Retina (tissue), 1 donor: Measurements from ENCODE around the gene DYNLL2.
"Not testable (repeated sequence)": the region's sequence is repeated elsewhere in the genome, so short reads cannot be mapped to it uniquely, and the experiment has no call there.

Source experiments
- DNase-seq: peaks from one replicate; pipeline ENCODE4 v3.0.0-alpha.2; 2016

Gene DYNLL2

GRCh38 chr17:58082870-58083490 lies at the start of gene DYNLL2:
DYNLL2 (plus strand) TSS chr17:58083419; CDS start chr17:58087091, 3,672 bp downstream.
- DNase-seq, result peak; percentile 92

- DNase-seq, result no peak
Observed at GRCh38 chr17:58039975-58040374, 43.2 kb upstream of the DYNLL2 start.

- no peak for DNase-seq
Observed at GRCh38 chr17:58040386-58040785, 42.8 kb upstream of the DYNLL2 start.

DNA sequence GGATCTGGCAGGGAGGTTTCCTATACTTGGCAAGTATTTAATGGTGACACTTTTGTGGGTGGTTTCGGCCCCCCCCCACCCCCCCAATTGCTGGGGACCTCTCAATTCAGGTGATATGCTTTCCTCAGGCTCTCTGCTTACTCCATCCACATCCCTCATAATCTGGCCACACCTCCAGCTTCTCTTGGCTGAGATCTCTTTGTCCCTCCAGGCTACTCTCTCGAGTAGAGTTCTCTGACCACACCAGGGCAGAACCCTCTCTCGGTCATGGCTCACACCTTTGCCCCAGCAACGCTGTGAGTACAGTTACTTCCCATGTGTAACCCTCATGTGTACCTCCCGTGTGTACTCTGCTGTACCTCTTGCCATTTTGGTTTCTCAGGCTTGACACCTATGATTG lies 42.1 kb upstream of the DYNLL2 start:
- DNase-seq, result no peak

GRCh38 chr17:58043221-58044181 lies 39.7 kb upstream of the DYNLL2 start:
- no peak for DNase-seq

DNA sequence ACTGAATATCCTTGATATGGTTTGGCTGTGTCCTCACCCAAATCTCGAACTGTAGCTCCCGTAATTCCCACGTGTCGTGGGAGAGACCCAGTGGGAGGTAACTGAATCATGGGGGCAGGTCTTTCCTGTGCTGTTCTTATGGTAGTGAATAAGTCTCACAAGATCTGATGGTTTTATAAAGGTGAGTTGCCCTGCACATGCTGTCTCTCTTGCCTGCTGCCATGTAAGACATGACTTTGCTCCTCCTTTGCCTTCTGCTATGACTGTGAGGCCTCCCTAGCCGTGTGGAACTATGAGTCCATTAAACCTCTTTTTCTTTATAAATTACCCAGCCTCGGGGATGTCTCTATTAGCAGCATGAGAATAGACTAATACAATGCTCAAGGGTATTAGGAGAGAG lies 39.0 kb upstream of the DYNLL2 start:
- not testable (repeated sequence) for DNase-seq

GRCh38 chr17:58046239-58047094 lies 36.8 kb upstream of the DYNLL2 start:
- peak; percentile 36 for DNase-seq

DNA sequence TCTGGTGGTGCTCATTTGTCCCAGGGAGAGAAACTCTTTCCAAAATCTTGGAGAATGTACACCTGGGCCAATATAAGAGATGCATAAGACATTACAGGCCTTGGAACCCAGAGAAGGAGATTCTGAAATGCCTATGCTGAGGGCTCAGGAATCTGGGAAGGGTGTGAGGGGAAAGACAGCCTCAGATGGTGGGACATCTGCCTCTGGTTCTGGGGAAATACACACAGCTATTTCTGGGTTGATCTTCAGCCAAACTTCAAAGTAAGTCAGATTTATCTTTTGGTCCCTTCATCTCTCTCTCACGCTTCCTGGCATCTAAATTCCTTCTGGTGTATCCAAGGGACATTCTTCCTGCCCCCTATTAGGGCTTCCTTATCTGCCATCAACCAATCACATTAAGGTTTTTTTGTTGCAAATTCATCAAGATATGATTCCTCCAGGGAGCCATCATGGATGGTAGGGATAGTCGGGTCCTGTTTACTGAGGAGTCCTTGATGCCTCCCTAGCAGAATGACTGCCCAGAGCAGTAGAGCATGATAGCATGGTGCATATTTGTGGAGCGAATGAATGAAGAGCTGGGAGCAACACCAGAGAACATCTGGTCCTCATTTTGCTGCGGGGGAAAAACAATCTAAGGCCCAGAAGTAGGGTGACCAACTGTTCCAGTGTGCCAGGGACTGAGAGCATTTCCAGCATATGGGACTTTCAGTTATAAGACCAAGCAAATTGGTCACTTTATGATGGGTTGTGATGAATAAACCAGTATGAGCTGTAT lies 35.7 kb upstream of the DYNLL2 start:
- no peak for DNase-seq

DNA sequence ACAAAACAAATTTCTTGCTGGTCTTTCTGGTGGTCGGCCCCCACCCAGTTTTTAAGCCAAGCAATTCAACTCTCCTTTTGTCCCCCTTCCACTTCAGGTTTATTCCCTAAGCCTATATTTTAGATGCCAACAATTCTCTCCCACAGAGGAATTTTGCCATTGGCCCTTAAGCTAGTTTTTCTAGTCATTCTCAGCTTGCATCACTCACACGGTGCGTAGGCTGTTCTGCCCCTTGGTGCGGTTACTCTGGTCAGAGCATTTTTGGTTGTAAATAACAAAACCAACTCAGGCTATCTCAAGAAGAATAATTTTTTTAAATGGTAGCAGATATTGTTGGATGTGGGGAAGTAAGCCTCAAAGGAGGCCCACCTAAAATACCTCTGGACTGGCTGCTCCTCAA lies 33.7 kb upstream of the DYNLL2 start:
- no peak for DNase-seq

DNA sequence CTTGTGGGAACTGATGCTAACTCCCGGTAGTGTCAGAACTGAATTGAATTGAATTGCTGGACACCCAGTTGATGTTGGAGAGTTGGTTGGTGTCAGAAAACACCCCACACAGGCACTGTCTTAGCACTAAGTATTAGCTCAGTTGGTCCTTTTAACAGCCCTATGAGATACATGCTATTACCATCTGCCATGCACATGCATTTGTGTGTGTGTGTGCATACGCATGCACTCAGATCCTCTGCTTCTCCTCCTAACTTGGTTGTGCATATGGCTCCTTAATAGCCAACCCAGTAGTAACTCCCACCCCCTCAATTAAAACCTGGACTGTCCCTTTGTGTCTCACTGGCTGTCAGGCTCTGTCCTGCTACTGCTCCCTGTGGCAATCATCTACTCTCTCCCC lies 32.3 kb upstream of the DYNLL2 start:
- DNase-seq, result no peak

GRCh38 chr17:58051468-58051867 lies 31.8 kb upstream of the DYNLL2 start:
- no peak for DNase-seq

GRCh38 chr17:58052407-58052806 lies 30.8 kb upstream of the DYNLL2 start:
- DNase-seq, result no peak

- DNase-seq, result no peak
Observed at GRCh38 chr17:58052945-58053715, 30.1 kb upstream of the DYNLL2 start.

DNA sequence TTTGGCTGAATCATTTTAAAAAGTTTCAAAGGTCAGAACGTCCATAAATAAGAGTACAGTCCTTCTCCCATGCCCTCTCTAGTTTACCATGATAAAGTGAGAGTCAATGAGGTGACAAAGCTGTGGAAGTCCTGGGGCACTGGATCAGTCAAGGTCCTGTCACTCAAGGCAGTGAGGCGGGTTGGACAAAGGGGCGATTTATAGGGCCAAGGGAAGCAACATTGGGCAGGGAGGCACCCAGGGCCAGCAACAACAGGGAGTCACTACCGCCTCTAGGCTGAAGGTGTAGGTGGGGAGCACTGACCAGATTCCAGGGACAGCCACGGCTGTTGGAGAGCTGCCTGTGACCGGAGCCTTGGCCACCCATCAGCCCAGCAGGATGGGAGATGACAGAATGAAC lies 28.6 kb upstream of the DYNLL2 start:
- DNase-seq, result no peak

DNA sequence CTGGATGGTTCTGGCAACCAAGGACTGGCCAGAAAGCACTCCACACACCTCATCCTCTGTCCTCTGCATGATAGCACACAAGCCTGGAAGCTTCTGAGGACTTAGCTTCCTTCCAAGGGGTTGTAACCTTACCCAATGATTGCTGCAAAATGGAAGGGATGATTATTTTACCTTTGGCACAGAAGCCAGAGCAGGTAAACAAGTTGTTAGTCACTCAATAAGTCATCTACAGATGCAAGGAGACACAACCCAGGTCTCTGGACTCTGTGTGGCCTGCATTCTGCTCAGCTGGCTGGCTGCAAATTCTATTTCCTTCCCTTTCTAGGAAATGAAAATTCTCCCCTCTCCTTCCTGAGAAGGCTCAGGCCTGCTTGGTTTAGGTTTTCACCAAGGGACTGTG lies 26.7 kb upstream of the DYNLL2 start:
- no peak for DNase-seq

DNA sequence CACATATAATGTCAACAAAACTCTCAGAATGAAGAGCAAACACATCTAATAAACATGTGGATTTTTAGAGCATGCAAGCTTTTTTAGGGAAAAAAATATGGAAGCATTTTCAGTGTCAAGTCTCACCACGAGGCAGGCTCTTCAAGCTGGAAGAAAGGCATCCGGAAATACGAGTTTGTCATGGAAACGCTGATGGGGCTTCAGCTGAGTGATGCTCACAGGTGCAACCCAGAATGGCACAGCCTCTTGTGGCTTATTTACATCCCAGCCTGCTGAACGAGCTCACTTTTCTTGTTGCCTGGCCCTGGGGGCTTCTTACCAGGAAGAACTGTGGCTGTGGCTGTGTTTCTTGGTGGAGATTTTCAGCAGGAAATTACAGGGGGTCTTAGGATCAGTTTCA lies 24.1 kb upstream of the DYNLL2 start:
- DNase-seq, result no peak

DNA sequence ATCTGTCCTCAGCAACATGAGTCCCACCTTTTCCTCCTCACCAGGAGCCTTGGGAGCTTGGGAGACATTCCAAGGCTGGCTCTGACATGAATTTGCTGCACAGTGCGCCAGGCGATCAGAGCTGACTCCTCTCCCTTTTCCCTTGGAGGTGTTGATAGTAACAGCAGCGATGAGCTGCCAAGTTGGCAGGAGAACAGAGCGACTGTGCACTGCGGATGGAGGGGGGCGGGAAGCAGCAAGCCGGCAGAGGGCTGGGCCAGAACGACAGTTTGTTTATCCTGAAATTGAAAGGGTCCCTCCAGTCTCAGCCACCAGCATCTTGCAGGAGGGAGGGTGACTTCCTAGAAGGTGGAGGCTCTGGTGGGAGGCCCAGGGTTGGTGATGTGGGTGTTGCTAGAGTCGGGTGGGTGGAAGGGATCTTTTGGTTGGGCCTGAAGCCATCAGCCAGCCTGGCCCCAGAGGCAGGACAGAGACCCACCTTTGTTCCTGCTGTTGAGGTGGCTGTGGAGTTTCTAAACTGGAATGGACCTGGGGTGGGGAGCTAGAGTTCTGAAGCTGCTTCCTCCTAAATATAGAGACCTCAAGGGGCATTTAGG lies 22.5 kb upstream of the DYNLL2 start:
- DNase-seq, result no peak

DNA sequence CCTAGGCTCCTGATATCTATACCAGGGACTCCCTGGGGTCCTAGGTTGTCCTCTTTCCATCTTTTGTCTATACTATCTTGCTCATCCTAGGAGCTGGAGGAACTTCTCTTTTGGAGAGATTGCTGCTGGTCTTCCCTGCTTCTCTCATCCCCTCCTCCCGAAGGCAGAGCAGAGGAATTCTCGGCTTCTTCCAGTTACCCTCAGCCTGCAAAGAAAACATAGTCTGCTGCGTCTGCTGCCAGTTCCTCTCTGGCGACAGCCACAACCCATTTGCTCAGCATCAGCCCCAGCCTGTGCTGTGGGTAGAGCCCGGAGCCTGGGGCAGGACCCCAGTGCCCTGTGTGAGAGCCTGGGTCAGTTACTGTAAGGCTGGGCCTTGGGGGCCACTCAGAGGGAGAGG lies 21.5 kb upstream of the DYNLL2 start:
- no peak for DNase-seq

DNA sequence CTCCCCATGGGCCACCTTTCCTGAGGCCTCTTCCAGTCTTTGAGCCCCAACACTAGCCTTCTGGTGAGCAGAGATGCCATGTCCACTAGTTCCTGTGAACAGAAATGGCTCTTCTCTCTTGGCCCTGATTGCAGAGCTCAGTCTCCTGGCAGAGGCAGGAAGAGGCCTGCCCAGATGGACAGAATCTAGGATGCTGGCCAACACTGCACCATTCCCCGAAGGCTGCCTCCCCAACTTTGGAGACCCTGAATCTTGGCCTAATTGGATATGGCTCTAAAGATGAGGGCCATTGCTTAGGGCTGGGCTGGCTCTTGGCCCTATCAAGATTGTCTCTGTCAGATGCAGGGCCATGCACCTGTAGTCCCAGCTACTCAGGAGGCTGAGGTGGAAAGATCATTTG lies 18.0 kb upstream of the DYNLL2 start:
- DNase-seq, result no peak

DNA sequence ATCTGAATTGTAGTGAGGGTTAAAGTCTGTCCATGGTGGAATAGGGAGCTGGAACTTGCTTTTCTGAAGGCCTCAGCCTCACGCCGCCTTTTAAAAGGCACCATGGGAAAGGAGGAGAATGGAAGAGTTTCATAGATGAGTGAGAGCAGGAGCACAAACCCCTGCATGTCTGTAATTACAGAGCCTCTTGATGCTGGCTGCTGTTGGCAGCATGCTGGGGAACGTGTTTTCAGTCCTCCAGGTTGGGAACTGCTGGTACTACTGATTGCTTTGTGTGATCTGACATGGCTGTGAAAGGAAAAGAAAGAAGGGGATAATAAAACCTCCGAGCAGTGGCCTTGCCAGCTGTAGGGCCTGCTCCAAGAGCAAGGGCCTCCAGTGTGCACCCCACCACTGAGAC lies 16.8 kb upstream of the DYNLL2 start:
- DNase-seq, result no peak

- no peak for DNase-seq
Observed at GRCh38 chr17:58072862-58073261, 10.4 kb upstream of the DYNLL2 start.
